GM21381 (cell line): ENCODE results near the gene DNAJB6.

ENCODE experiments used
- ATAC-seq: cut with Tn5 transposase; IDR thresholded peaks from one replicate; pipeline ENCODE4 v1.9.1; 2021; ENCODE audit warnings: mild to moderate bottlenecking, moderate library complexity; ENCODE audit not compliant: unreplicated experiment

The DNAJB6 gene

DNA sequence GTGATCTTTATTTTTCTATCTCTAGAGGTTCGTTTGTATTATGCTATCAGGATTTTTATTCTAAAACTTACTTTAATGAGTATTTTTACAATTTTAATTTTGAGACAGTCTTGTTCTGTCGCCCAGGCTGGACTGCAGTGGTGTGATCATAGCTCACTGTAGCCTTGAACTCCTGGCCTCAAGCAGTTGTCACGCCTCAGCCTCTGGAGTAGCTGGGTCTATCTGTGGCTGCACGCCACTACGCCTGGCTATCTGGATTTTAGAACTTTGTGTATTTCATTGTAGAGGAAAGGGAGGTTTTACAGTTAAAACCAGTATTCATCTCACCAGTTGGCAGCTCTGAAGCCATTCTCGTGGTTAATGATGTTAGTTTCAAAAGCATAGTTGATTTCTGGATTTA is 25.9 kb downstream of the DNAJB6 start:
- no peak for ATAC-seq

DNA sequence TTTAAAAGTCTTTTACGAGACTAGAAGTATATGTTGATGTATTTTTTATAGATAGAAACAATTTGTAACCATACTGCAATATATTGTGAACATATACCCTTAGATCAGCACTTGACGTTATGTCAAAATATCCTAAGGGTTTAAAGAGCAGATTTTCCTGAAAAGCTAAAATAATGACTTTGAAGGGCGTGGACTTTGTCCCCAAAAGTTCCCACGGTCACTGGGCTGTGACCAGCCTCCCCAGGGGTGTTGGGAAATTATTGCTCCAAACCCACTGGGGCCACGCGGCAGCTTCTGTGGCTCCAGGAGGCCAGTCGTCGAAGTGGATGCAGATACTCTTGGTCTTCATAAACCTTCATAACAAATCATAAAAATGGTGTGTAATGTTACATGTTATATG is 29.9 kb downstream of the DNAJB6 start:
- no peak for ATAC-seq

DNA sequence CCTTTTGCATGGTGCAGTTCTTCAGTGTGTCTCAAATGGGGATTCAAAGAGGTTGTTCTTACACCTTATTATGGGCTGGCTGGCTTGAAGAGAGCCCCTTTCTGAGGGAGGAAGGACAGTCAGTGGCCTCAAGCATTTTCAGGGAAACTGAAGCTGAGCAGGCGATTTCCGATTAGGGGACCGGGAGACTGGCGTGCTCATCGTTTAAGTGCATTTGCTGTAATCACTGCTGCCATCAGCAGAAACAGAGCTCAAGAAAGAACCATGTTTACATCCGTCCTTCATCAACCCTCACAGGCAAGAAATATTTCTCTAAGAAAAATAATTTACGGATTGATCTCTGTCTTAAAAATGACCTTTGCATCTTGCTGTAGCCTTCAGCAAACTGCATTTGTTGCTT is 32.2 kb downstream of the DNAJB6 start:
- ATAC-seq: no peak

DNA sequence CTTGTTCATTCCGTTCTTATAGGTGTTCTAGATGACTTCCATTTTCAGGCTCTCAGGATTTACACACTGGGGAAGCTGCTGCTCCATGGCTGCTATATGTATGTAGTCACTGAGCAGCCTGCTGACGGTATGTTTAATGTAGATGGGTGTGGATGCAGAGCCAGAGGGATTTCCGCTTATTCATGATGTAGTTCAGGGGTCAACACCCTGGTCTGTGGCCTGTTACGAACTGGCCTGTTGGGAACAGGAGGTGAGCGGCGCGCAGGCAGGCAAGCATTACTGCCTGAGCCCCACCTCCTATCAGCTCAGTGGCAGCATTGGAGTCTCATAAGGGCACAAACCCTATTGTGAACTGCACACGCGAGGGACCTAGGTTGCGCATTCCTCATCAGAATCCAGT is 33.9 kb downstream of the DNAJB6 start:
- no peak for ATAC-seq

DNA sequence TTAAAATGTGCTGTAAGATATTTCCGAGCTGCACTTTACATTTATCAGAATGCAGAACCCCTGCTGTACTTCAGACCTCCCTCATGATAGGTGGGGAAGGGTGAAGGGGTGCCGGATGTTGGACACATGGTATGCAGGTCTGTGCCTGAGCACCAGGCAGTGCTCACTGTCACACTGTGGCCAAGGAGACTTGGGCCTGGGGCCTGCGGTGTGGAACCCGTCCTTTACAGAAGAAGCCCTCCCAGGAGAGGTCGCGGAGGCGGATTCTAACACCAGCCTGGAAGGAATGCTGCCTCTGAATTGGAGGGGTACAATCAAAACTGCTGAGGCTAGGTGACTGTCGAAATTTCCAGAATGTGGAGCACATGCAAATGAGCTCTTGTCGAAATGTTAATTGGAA is 34.5 kb downstream of the DNAJB6 start:
- ATAC-seq: no peak

DNA sequence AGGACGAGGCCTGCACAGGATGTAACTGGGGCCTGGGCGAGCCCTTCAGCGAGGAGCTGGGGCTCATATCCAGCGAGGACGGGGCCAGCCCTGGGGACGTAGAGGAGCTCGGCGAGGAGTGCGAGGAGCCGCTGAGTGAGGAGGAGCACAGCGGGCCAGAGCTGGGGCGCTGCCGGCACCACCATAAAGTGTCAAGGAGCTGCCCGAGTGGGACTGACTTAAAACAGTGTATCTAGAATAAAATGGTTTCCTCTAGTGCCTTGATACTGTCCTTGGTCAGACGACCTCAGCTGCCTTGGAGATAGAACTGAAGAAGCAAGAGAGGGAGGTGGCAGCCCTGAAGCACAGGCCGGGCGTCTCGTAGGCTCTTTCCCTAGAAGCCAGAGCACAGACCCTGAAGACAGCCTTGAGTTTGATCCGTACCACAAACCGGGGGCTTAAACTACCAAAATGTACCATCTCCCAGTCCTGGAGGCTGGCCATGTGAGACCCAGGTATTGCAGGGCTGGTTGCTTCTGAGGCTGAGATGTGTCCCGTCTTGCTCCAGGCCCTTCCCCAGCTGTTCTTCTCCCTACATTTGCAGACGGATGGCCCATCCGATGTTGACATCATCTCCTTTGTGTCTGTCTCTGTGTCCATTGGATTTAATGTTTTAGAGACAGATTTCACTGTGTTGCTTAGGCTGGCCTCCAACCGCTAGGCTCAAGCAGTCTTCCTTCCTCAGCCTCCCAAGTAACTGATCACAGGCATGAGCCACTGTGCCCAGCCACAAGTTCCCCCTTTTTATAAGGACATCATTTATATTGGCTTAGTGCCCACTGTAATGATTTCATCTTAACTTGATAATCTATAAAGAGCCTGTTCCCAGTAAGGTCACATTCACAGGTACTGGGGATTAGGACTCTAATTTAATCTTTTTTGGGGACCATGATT is 35.8 kb downstream of the DNAJB6 start:
- ATAC-seq: no peak

DNA sequence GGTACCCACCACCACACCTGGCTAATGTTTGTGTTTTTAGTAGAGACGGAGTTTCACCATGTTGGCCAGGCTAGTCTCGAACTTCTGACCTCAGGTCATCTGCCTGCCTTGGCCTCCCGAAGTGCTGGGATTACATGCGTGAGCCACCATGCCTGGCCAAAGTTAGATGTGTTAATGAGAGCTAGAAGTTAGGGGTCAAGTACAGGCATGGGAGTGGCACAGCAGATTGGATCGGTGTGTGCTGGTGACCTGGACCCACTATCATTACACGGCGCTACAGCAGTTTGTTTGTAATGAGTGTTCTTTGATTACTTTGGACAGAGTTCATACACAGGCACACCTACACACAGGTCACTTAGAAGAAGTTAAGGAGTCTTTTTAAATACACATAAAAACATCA is 36.7 kb downstream of the DNAJB6 start:
- no peak for ATAC-seq

DNA sequence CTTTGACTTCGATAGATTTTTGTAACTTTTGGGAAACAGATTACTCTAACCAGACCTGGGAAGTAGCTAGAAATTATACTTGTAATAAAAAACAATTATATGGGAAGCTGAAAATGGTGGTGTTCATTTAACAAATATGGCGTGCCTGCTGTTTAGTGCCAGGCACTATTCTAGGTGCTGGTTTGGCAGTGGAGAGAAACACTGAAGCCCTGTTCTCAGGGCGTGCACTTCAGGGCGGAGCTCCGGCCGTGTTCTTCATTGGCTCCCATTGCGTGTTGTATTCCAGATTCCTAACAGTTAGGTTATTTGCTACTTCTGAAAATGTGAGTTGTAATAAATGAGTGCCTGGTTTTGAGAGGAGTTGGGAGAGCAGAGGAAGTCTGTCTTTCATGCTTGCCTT is 38.6 kb downstream of the DNAJB6 start:
- no peak for ATAC-seq

DNA sequence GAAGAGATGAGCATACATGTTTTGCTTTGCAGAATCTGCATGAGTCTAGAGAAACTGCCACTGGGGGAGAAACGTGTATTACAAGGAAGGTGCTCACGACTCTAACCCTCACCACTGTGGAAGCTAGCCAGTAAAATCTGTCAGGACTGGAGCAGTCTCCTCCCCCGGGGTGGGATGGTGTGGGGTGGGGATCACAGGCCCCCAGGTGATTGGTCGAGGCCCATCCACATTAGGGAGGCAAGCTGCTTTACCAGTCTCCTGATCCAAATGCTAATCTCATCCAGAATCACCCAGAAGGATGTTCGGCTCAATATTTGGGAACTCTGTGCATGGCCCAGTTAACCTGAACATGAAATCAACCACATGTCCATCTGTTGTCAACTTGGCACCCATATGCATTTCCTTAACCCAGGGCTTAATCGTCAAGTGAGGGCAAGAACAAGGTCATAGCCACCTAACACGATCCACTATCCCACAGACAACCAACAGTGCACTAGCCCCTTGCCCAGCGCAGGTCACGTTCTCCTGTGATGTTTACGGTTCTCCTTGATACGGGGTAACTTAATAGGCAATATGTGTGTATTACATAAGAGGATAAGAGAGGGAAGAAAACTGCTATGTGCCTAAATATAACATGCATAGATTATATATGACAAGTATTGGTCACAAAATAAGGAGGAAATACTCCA is 40.8 kb downstream of the DNAJB6 start:
- no peak for ATAC-seq

DNA sequence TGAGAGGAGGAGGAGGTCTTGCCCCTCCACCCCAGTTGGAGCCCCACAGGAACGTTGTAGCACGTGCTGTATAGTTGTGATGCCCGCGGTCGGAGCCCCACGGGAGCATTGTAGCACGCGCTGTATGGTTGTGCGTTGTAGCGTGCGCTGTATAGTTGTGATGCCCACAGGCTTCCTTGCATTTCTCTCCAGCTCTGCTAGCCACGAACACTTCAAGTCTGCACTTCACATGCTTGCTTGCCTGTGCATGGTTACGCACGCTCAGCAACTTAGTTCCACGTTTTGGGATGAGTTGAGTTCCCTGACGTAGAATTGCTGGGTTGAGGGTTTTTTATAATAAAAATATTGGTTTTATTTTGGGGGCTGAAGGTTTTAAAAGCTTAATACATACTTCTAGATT is 41.6 kb downstream of the DNAJB6 start:
- no peak for ATAC-seq

DNA sequence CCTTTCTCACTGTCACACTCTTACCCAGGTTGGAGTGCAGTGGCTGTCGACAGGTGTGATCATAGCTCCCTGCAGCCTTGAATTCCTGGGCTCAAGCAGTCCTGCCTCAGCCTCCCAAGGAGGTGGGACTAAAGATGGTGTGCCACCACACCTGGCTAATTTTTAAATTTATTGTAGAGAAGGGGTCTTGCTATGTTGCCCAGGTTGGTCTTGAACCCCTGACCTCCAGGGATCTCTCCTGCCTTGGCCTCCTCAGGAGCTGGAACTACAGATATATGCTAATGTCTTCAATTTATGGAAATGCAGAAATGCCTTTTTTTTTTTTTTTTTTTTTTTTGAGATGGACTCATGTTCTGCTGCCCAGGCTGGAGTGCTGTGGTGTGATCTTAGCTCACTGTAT is 42.7 kb downstream of the DNAJB6 start:
- ATAC-seq: no peak

DNA sequence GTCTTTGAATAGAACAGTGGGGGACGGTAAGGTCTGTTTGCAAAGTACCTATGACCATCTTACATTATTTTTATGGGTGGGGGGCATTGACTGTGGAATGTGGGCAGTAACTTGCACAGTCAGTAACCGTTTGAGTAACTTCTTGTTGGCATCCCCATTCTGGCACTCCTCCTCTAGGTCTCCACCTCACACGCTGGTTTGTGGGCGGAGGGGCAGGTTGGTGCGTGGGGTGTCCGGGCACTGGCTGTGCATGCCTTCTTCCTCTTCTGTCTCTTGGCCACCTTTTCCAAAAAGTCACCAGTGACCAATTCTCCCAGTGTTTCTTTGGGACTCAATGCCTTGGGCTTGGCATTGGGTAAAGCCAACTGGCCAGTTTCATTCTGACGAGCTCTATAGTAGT is 43.6 kb downstream of the DNAJB6 start:
- no peak for ATAC-seq

DNA sequence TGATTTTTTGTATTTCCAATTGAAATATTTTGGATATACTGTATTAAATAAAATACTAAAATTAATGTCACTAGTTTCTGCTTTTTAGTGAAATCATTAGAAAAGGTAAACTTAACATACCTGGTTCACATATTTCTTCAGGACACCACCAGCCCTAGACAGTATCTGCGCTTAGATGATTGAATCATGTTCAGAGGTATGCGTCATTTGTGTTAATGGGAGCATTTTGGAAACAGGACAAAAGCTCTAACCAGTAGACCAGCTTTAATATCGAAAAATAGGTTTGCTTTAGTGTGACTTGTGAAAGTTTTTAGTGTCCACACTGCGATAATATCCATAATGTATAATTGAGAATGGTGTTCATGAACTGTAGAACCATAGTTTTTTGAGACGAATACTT is 47.1 kb downstream of the DNAJB6 start:
- ATAC-seq: no peak

DNA sequence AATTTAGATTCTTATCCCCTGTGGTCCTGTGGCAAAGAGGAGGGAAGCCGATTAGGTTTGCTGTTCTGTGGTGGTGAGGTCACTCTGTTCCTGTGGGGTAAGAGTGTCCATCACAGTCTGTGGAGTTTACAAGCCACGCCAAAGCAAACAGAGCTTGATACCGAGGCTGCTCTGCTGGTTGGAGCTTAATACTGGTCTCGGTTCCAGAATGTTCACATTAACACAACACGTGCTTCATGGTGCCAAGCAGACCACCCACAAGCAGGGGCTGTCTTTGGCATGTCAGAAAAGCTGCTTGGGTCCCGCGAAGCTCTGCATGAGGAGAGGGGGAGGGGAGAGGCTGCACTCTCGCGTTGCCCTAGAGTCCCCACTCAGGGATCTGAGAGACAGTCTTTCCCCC is 47.5 kb downstream of the DNAJB6 start:
- no peak for ATAC-seq

DNA sequence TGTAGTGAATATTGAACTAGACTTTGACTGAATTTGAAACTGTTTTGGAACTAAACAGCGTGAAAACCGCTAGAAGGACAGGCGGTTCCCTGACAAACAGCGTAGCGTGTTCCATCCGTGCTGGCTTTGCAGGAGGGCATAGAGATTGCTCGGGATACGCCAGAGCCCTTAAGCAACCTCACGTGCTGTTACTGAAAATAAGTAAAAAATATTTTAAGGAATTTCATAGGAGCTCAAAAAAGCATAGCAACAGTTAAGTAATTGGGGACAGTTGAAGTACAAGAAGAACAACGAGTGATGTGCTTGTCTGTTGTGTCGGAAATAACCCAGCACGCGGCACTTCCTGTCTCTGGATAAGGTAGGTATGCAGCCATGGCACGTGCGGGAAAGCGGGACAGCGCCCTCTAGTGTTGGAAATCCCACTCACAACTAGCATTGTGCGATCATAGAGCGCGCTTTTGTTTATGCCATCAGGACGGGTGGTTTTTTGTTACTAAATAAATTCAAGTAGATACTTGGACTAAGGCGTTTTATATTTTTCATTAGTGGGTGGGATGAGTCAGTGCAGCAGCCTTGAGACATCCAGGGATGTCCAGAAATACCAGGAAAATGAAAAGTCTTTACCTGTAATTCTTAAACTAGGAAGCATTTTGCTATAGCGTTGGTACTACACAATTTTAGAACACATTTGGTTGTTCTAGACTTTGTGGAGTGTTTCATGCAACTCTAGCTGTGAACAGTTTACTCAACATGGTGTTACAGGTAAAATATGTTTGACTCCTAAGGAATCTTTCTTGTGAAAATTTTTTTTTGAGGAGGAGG is 50.4 kb downstream of the DNAJB6 start:
- ATAC-seq: peak; percentile 83

DNA sequence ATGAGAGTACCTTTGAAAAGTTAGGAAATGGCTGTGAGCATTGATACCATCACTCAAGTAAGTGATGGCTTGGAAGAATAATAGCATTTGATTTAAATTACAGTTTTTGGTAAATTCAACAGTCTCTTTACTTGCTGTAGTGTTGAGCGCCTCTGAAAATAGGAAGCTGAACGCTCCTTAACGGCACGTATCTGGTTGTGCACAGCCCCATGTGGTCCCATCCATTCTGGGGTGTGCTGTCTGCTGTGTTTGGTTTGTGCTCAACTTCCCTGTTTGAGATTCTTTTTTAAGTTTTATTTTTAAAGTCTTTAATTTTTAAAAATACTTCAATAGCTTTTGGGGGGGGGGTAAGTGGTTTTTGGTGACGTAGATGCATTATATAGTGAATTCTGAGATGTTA is 51.5 kb downstream of the DNAJB6 start:
- ATAC-seq: no peak

DNA sequence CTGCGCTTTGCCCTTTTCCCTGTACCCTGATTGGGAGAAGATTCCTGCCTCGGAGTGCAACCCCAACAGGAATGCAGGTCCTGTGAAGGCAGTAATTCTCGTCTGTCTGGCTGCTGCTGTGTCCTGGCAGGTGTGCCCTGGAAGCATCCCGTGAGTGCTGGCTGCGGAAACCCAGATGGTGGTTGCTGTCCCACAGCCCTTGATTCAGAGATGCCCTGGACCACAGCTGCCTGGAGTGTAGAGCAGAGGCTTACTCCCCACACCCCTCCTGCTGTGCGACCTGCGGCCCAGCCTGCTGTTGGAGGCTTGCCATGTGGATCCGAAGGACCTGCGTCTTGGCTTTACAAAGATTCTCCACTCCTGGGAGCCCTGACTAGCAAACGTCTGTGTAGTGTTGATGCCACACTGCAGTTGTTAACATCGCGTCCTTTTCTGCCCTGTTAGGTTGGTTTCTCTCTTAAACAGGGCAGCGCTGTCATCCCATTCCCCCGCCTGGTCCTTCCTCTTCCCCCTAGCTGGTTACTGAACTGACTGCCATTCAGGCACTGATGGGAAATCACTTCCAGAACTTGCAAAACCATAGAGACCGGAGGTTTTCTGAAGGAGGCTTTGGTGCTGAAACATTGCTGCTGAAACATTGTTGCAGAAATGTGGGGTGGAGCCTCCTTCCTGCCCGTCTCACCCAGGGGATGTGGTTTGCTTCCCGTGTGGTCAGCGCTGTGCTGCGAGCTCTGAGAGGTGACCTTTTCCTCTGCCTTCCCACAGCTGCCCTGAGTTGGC is 53.3 kb downstream of the DNAJB6 start:
- no peak for ATAC-seq

DNA sequence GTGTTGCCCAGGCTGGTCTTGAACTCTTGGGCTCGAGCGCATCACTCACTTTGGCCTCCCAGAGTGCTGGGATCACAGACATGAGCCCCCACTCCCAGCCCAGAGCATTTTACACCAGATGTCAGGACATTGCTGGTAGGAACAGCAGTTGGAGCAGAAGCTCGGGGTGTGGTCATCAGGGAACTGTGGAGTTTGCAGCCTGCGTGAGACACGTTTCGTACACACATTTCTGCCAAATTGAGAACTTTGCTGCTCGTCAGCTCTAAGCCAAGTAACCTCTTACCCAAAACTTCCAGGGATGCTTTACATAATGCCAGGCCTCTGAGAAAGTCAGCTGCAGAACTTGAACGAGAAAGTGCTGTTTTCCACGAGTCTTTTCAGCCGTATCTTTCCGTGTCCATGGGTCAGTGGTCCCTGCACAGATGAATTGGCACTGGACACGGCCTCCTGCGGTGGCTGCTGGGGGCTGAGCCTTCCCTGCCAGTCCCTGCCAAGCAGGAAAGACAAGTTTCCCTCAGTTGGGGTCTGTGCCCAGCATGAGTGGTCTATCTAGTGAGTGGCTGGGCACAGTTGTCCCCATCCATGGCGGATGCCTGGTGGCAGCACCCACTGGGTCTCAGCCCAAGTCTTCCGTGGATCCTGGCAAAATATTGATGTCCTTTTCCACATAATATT is 54.4 kb downstream of the DNAJB6 start:
- no peak for ATAC-seq

DNA sequence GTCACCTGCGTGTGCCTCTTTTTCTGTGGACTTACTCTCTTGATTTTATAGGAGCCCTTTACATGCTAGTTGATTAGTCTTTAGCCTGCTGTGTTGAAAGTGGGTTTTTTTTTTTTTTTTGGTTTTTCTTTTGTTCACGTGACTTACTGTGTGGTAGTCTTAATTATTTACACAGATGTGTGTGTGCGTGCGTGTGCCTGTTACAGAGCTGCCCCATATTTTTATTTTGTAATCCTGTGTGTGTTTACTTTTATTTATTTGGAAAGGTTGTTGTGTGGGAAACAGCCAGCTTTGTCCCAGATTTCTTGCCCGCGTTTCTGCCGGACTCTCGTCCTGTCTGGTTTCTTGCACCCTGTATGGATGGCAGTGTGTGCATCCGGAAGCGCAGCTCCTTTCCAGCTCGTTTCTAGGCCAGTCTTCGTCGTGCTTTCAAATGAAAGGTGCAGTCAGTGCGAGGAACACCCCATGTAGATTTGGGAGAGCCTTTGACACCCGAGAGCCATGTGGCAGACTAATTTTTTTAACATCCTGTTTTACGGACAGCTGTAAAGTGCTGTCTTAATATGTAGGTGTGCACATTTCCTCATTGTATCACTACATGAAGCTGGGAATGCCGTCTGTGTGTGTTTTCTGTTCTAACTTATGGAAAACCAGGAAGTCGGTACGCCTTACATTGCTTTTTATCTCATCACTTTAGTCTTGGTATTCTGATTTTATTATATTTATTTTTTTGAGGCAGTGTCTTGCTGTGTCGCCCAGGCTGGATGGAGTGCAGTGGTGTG is 55.6 kb downstream of the DNAJB6 start:
- no peak for ATAC-seq
